Trophoblast cell (in vitro differentiated cells and primary cell): ENCODE results near the gene ZBTB33.

ENCODE experiments used
- DNase-seq, 2 donors: peaks; one replicate each; pipeline ENCODE4 v3.0.0-alpha.2; 2016
- H2AFZ ChIP-seq: 2 replicates; pipeline ENCODE4 v1.6.1; 2013; ENCODE audit warnings: low read length, moderate library complexity, mild to moderate bottlenecking; ENCODE audit not compliant: insufficient read depth, poor library complexity
- H2AK5ac ChIP-seq: 2 replicates; pipeline ENCODE4 v1.6.1; 2013; ENCODE audit warnings: mild to moderate bottlenecking, low read length
- H2BK120ac ChIP-seq: 2 replicates; pipeline ENCODE4 v1.6.1; 2013; ENCODE audit warnings: low read length, mild to moderate bottlenecking, moderate library complexity; ENCODE audit not compliant: insufficient read depth, poor library complexity
- H2BK12ac ChIP-seq: 2 replicates; pipeline ENCODE4 v1.6.1; 2013; ENCODE audit warnings: mild to moderate bottlenecking, low read length, moderate library complexity
- H2BK5ac ChIP-seq: 2 replicates; pipeline ENCODE4 v1.6.1; 2013; ENCODE audit warnings: low read length, low read depth, moderate library complexity, mild to moderate bottlenecking; ENCODE audit not compliant: poor library complexity
- H3K14ac ChIP-seq: 2 replicates; pipeline ENCODE4 v1.6.1; 2013; ENCODE audit warnings: mild to moderate bottlenecking, low read length
- H3K18ac ChIP-seq: 2 replicates; pipeline ENCODE4 v1.6.1; 2013; ENCODE audit warnings: mild to moderate bottlenecking, low read length
- H3K23ac ChIP-seq: 2 replicates; pipeline ENCODE4 v1.6.1; 2013; ENCODE audit warnings: low read length
- H3K27ac ChIP-seq: 2 replicates; pipeline ENCODE4 v1.5.1; 2013; ENCODE audit warnings: low read depth, mild to moderate bottlenecking, inconsistent platforms, low read length, moderate library complexity
- H3K27me3 ChIP-seq: 2 replicates; pipeline ENCODE4 v1.6.1; 2013; ENCODE audit warnings: inconsistent platforms, mild to moderate bottlenecking, low read length, moderate library complexity; ENCODE audit not compliant: insufficient read depth
- H3K36me3 ChIP-seq, 2 experiments: 1 replicate in 1 of 2; 2 replicates in 1 of 2; pipeline ENCODE4 v1.6.1; 2013; ENCODE audit warnings: low read length in 2 of 2, mild to moderate bottlenecking in 2 of 2, moderate library complexity in 1 of 2; ENCODE audit not compliant: insufficient read depth in 2 of 2, control insufficient read depth in 1 of 2
- H3K4ac ChIP-seq: 2 replicates; pipeline ENCODE4 v1.6.1; 2013; ENCODE audit warnings: low read depth, mild to moderate bottlenecking, low read length, moderate library complexity
- H3K4me1 ChIP-seq, 2 experiments: 1 replicate in 1 of 2; 2 replicates in 1 of 2; pipeline ENCODE4 v1.6.1; 2013; ENCODE audit warnings: low read length in 2 of 2, mild to moderate bottlenecking in 2 of 2, moderate library complexity in 1 of 2; ENCODE audit not compliant: insufficient read depth in 2 of 2, control insufficient read depth in 1 of 2
- H3K4me2 ChIP-seq: 2 replicates; pipeline ENCODE4 v1.6.1; 2013; ENCODE audit warnings: inconsistent platforms, mild to moderate bottlenecking, low read length, moderate library complexity
- H3K4me3 ChIP-seq: 2 replicates; pipeline ENCODE4 v1.5.1; 2013; ENCODE audit warnings: mild to moderate bottlenecking, low read depth, low read length, inconsistent platforms
- H3K79me1 ChIP-seq: one replicate; pipeline ENCODE4 v1.6.1; 2013; ENCODE audit warnings: low read length
- H3K79me2 ChIP-seq: 2 replicates; pipeline ENCODE4 v1.6.1; 2013; ENCODE audit warnings: low read length, mild to moderate bottlenecking; ENCODE audit not compliant: control insufficient read depth, insufficient read depth, poor library complexity
- H3K9ac ChIP-seq: 2 replicates; pipeline ENCODE4 v1.6.1; 2013; ENCODE audit warnings: mild to moderate bottlenecking, low read length
- H3K9me3 ChIP-seq: 2 replicates; pipeline ENCODE4 v1.6.1; 2013; ENCODE audit warnings: low read depth, mild to moderate bottlenecking, control low read depth, inconsistent platforms, low read length; ENCODE audit not compliant: insufficient read depth
- H4K12ac ChIP-seq: 2 replicates; pipeline ENCODE4 v1.6.1; 2013; ENCODE audit warnings: low read depth, mild to moderate bottlenecking, low read length, moderate library complexity
- H4K8ac ChIP-seq: 2 replicates; pipeline ENCODE4 v1.6.1; 2013; ENCODE audit warnings: low read depth, mild to moderate bottlenecking, low read length, moderate library complexity
- H4K91ac ChIP-seq: one replicate; pipeline ENCODE4 v1.6.1; 2013; ENCODE audit warnings: low read depth, mild to moderate bottlenecking, low read length, moderate library complexity
- WGBS: extraction: QIAGEN DNeasy Blood & Tissue Kit; methylation state at CpG from one replicate; pipeline ENCODE4 v1.1.7; 2013; ENCODE audit warnings: missing lambda C conversion rate; ENCODE audit not compliant: insufficient read length, insufficient coverage; ENCODE audit errors: extremely low coverage; 5-methylcytosine and 5-hydroxymethylcytosine counted together

The ZBTB33 gene

DNA sequence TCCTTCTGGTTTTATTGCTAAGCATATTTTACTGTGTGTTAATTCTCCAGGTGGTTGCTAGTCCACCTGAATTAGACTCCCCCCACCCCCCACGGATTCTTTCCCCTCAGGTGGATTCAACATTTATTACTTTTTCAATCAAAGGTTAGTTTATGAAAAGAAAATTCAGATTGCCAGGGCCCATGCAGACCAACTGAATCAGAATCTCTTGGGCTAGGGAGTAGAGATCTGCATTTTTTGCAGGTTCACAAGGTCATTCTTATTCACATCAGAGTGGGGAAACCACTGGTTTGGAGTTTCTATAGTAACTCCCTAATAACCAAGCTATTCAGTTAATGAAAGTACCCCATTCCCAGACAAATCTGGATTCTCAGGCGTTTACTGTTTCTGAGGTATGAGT, 50.9 kb downstream of the ZBTB33 start:
- WGBS, result no CpG with 5 or more reads among the region's 2 CpGs
- H3K23ac ChIP-seq, result no peak overlapping the region
- no peak overlapping the region for H3K14ac ChIP-seq

DNA sequence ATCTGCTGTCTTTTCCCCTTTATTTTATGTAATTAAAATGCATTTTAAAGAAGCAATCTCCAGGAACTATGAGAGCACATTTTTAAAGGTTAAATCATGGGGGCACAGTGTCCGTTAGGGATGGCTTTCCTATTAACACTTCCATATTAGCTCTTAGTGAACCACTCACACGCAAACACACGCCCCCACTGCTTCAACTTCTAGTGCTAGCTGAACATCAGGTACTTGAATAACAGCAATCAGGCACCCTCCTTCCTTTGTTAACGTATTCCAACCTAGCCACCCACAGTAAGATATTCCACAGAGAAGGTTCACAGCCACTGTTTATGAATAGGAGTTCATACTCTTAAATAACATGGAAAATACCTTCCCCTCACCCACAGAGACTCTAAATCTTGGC, 51.3 kb downstream of the ZBTB33 start:
- no peak overlapping the region for H2BK12ac ChIP-seq
- no peak overlapping the region for H2AFZ ChIP-seq
- H3K9me3 ChIP-seq, result no peaks in the 10 kb centered on the region
- H3K4me3 ChIP-seq, result no peak overlapping the region
- H3K18ac ChIP-seq, result no peak overlapping the region
- H4K8ac ChIP-seq, result no peak overlapping the region
- H3K79me1 ChIP-seq, result no peaks in the 10 kb centered on the region
- no CpG with 5 or more reads among the region's 4 CpGs for WGBS
- H3K79me2 ChIP-seq, result no peaks in the 10 kb centered on the region
- no peak overlapping the region for H2BK120ac ChIP-seq
- no peak overlapping the region for H3K9ac ChIP-seq
- H3K23ac ChIP-seq, result no peak overlapping the region
- H3K27me3 ChIP-seq, result no peaks in the 10 kb centered on the region
- H3K4me1 ChIP-seq, result peaks cover 0 to 3% of the 10 kb centered on the region in 2 experiments
- H3K14ac ChIP-seq, result no peak overlapping the region
- no peaks in the 10 kb centered on the region for H3K36me3 ChIP-seq
- no peak overlapping the region for H3K4me2 ChIP-seq
- no peak overlapping the region for H3K4ac ChIP-seq
- no peak overlapping the region for H2BK5ac ChIP-seq
- H3K27ac ChIP-seq, result no peak overlapping the region
- DNase-seq, result no peak
- H4K91ac ChIP-seq, result no peak overlapping the region
- no peak overlapping the region for H2AK5ac ChIP-seq
- no peak overlapping the region for H4K12ac ChIP-seq

More for the DNA sequence above, 50.9 kb downstream of the ZBTB33 start:
- no peak overlapping the region for H4K12ac ChIP-seq
- H2AFZ ChIP-seq, result no peak overlapping the region
- H2BK12ac ChIP-seq, result no peak overlapping the region
- no peak for DNase-seq
- H3K36me3 ChIP-seq, result no peaks in the 10 kb centered on the region
- no peak overlapping the region for H4K91ac ChIP-seq
- H4K8ac ChIP-seq, result no peak overlapping the region
- no peak overlapping the region for H2AK5ac ChIP-seq
- H2BK120ac ChIP-seq, result no peak overlapping the region
- no peaks in the 10 kb centered on the region for H3K79me1 ChIP-seq
- H3K4me2 ChIP-seq, result no peak overlapping the region
- no peak overlapping the region for H3K4ac ChIP-seq
- H3K18ac ChIP-seq, result no peak overlapping the region
- no peak overlapping the region for H2BK5ac ChIP-seq
- H3K9ac ChIP-seq, result no peak overlapping the region
- H3K27me3 ChIP-seq, result no peaks in the 10 kb centered on the region
- H3K4me3 ChIP-seq, result no peak overlapping the region
- no peak overlapping the region for H3K27ac ChIP-seq
- no peaks in the 10 kb centered on the region for H3K79me2 ChIP-seq
- peaks cover 0 to 3% of the 10 kb centered on the region in 2 experiments for H3K4me1 ChIP-seq
- no peaks in the 10 kb centered on the region for H3K9me3 ChIP-seq

DNA sequence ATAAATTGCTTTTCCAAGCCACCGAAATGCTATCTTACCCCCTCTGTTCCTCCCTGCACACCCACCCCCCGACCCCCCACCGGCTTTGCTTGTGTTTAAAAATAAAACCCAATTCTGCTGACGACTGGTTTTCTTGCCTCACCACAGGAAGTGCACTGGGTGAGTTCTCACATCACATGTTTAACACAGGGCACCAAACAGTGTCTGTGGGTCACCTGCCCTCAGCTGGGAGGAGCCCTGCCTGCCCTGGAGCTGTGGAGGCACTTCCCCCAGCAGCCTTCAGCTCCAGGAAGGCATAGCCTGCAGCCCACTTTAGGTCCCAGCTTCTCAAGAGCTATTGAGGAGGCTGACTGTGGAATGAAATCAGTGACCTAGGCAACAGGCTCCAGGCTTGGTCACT, 51.8 kb downstream of the ZBTB33 start:
- Histone ChIP-seq H4K91ac (no peak overlapping the region), H3K36me3 (no peaks in the 10 kb centered on the region), H4K8ac (no peak overlapping the region), H3K18ac (no peak overlapping the region), H2AK5ac (no peak overlapping the region), H3K4me2 (no peak overlapping the region), H3K79me2 (no peaks in the 10 kb centered on the region), H2BK120ac (no peak overlapping the region), H3K27me3 (no peaks in the 10 kb centered on the region), H4K12ac (no peak overlapping the region), H3K14ac (no peak overlapping the region), H3K4me1 (peaks cover 0 to 3% of the 10 kb centered on the region in 2 experiments), H2BK12ac (no peak overlapping the region), H3K4me3 (no peak overlapping the region), H3K9ac (no peak overlapping the region), H2AFZ (no peak overlapping the region), H2BK5ac (no peak overlapping the region), H3K9me3 (no peaks in the 10 kb centered on the region), H3K27ac (no peak overlapping the region), H3K23ac (no peak overlapping the region), H3K4ac (no peak overlapping the region), H3K79me1 (no peaks in the 10 kb centered on the region)
- peak in 1 of 2 donors; percentile 3 for DNase-seq
- WGBS, result no CpG with 5 or more reads among the region's 4 CpGs

DNA sequence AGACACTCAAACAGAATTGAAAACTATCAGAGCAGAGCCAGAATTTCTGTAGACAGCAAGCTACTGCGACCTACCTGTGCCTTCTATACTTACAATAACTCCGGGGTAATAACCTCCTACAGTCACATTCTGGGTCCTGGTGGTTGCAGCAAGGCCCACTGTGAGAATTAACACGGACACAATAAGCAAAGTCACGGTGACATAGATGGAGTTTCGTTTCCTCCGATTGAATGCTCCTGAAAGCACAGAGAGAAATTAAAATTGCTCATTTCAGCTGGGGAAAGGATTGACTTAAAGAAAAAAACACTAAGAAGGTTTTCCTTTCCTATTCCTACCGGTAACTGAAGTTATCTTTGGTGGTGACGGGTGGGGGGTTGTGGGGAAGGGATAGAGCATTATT, 53.6 kb downstream of the ZBTB33 start:
- Histone ChIP-seq H3K9ac (no peak overlapping the region), H2BK12ac (no peak overlapping the region), H3K23ac (no peak overlapping the region), H2AK5ac (no peak overlapping the region), H3K18ac (no peak overlapping the region), H3K14ac (no peak overlapping the region), H4K12ac (no peak overlapping the region), H3K4me2 (no peak overlapping the region), H2BK120ac (no peak overlapping the region), H2AFZ (no peak overlapping the region), H3K27ac (no peak overlapping the region), H3K9me3 (no peaks in the 10 kb centered on the region), H4K8ac (no peak overlapping the region), H4K91ac (no peak overlapping the region), H3K79me2 (no peaks in the 10 kb centered on the region), H3K79me1 (no peaks in the 10 kb centered on the region), H2BK5ac (no peak overlapping the region), H3K27me3 (peaks cover 6% of the 10 kb centered on the region), H3K36me3 (no peaks in the 10 kb centered on the region), H3K4me3 (no peak overlapping the region), H3K4me1 (peaks cover 5 to 6% of the 10 kb centered on the region in 2 experiments), H3K4ac (no peak overlapping the region)
- WGBS, result no CpG with 5 or more reads among the region's 8 CpGs
- DNase-seq, result no peak
